ENCODE measurements around the gene A1CF. TPM values are rescaled to one million over a fixed set of nuclear protein-coding genes. Genes with fewer than 3 reads are reported as not detected.

A1CF gene
- total and polyA plus RNA-seq, 10 of the 15 experiments (the other 5 are each of a cell fraction or from before 2014, with no cell fraction given), result 0.10 TPM; not detected in 9

DNA sequence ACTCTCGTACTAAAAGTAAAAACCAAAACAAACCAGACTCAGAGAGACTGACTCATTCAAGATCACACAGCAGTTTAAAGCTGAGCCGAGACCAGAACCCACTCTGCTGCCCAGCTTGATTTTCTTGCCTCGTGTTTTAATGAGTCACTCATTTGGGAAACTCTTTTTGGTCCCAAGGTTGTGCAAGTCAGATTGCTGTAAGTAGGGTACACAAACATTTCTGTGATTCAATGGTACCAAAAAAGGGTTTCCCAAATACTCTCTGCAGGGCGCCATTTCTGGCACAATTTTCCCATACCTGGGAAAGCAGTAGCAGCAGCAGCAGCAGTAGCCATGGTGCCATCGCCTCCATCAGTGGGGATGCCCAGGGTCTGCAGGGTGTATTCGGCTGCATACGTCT is 75.8 kb downstream of the A1CF start:
- no peak for ATAC-seq
- DNase-seq (ENCODE audit: low read depth, low spot score), result no peak
- H3K4me1 ChIP-seq (ENCODE audit: control insufficient read depth, insufficient read depth, low read length), result no peaks in the 10 kb centered on the region
- H3K4me2 ChIP-seq (ENCODE audit: control insufficient read depth, insufficient read depth), result no peak overlapping the region
- no peaks in the 10 kb centered on the region for H3K36me3 ChIP-seq (ENCODE audit: control insufficient read depth in 2 of 2, insufficient read depth in 2 of 2, low read length in 1 of 2)
- in situ Hi-C loops (cut with MboI), result no loop called here
- H3K4me3 ChIP-seq, result no peak overlapping the region
- H3K9ac ChIP-seq (ENCODE audit: control insufficient read depth, insufficient read depth, low read length), result no peak overlapping the region
- no peak overlapping the region for H3K27ac ChIP-seq (ENCODE audit: control insufficient read depth, insufficient read depth)
- no peaks in the 10 kb centered on the region for H3K79me2 ChIP-seq (ENCODE audit: control insufficient read depth, insufficient read depth, low read length)
- intact Hi-C loops (cut with micrococcal nuclease; ENCODE audit: unreplicated experiment), result no loop called here
- BruUV-seq (replicated peaks), result no TSS peak
- H2AFZ ChIP-seq (ENCODE audit: control insufficient read depth, low read depth, low read length), result no peak overlapping the region
- ChIA-PET CTCF (interaction anchor here (1.2 kb wide), 1 partner anchor 8 kb away, joined by 3 read pairs; no protein-coding TSS in a partner anchor), POLR2A (no interaction called here), SMC1A (ENCODE audit: uncharacterized antibody, unreplicated experiment) (no interaction called here), RAD21 (ENCODE audit: unreplicated experiment) (no interaction called here)
- no peaks in the 10 kb centered on the region for H3K9me3 ChIP-seq (replicated peaks; ENCODE audit: control insufficient read depth, insufficient read depth, low read length)
- no peaks in the 10 kb centered on the region for H4K20me1 ChIP-seq (ENCODE audit: control insufficient read depth, insufficient read depth)
- no peak for FAIRE-seq
- WGBS (ENCODE audit: insufficient coverage, insufficient replicate concordance, low lambda C conversion rate, missing lambda C conversion rate), result 24% methylated on average over 7 of the region's 7 CpGs
- H3K27me3 ChIP-seq (replicated peaks in 1 of 2; ENCODE audit: control insufficient read depth in 2 of 2, insufficient read depth in 2 of 2, low read length in 1 of 2), result no peaks in the 10 kb centered on the region; a peak in 1 of 4 replicates
- TF ChIP-seq CBX5 (IDR thresholded peaks at IDR 0.05; ENCODE audit: low read depth), result no peak
- TF ChIP-seq, protein P1, sequence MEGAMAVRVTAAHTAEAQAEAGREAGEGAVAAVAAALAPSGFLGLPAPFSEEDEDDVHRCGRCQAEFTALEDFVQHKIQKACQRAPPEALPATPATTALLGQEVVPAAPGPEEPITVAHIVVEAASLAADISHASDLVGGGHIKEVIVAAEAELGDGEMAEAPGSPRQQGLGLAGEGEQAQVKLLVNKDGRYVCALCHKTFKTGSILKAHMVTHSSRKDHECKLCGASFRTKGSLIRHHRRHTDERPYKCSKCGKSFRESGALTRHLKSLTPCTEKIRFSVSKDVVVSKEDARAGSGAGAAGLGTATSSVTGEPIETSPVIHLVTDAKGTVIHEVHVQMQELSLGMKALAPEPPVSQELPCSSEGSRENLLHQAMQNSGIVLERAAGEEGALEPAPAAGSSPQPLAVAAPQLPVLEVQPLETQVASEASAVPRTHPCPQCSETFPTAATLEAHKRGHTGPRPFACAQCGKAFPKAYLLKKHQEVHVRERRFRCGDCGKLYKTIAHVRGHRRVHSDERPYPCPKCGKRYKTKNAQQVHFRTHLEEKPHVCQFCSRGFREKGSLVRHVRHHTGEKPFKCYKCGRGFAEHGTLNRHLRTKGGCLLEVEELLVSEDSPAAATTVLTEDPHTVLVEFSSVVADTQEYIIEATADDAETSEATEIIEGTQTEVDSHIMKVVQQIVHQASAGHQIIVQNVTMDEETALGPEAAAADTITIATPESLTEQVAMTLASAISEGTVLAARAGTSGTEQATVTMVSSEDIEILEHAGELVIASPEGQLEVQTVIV (IDR thresholded peaks at IDR 0.05; ENCODE audit: borderline replicate concordance, partially characterized antibody), result no peak
- no peak for TF ChIP-seq LARP7 (IDR thresholded peaks at IDR 0.05)
- TF ChIP-seq, protein P2, sequence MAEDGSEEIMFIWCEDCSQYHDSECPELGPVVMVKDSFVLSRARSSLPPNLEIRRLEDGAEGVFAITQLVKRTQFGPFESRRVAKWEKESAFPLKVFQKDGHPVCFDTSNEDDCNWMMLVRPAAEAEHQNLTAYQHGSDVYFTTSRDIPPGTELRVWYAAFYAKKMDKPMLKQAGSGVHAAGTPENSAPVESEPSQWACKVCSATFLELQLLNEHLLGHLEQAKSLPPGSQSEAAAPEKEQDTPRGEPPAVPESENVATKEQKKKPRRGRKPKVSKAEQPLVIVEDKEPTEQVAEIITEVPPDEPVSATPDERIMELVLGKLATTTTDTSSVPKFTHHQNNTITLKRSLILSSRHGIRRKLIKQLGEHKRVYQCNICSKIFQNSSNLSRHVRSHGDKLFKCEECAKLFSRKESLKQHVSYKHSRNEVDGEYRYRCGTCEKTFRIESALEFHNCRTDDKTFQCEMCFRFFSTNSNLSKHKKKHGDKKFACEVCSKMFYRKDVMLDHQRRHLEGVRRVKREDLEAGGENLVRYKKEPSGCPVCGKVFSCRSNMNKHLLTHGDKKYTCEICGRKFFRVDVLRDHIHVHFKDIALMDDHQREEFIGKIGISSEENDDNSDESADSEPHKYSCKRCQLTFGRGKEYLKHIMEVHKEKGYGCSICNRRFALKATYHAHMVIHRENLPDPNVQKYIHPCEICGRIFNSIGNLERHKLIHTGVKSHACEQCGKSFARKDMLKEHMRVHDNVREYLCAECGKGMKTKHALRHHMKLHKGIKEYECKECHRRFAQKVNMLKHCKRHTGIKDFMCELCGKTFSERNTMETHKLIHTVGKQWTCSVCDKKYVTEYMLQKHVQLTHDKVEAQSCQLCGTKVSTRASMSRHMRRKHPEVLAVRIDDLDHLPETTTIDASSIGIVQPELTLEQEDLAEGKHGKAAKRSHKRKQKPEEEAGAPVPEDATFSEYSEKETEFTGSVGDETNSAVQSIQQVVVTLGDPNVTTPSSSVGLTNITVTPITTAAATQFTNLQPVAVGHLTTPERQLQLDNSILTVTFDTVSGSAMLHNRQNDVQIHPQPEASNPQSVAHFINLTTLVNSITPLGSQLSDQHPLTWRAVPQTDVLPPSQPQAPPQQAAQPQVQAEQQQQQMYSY (CRISPR knock-in tag; IDR thresholded peaks at IDR 0.05), result no peak
- no peak for TF ChIP-seq POLR2A (IDR thresholded peaks at IDR 0.05; ENCODE audit: low read depth, low read length)
- no peak for TF ChIP-seq ATF7 (IDR thresholded peaks at IDR 0.05; ENCODE audit: low read depth)
- TF ChIP-seq NR2F1 (conservative IDR thresholded peaks at IDR 0.05), result no peak
- no peak for TF ChIP-seq SUZ12 (IDR thresholded peaks at IDR 0.05; ENCODE audit: unreplicated experiment)
- TF ChIP-seq FOXM1 (IDR thresholded peaks at IDR 0.05; ENCODE audit: low read depth, low read length), result no peak
- no peak for TF ChIP-seq BACH1 (IDR thresholded peaks at IDR 0.05; ENCODE audit: borderline replicate concordance)
- TF ChIP-seq NFYB (IDR thresholded peaks at IDR 0.05; ENCODE audit: insufficient read depth, low read depth, low read length), result no peak
- no peak for TF ChIP-seq JUNB (IDR thresholded peaks at IDR 0.05)

Measured in GM12878 (cell line).